Measurements from ENCODE around the gene KHDRBS1. TPM values are rescaled to one million over a fixed set of nuclear protein-coding genes. Genes with fewer than 3 reads are reported as not detected.
A peak's percentile ranks its signal among the peaks of the same experiment; 100 is the strongest.

The KHDRBS1 gene
- total and polyA plus RNA-seq, 2 of the 13 experiments (the other 11 are each of a cell fraction or from before 2014, with no cell fraction given): 25.1 to 39.0 TPM

DNA sequence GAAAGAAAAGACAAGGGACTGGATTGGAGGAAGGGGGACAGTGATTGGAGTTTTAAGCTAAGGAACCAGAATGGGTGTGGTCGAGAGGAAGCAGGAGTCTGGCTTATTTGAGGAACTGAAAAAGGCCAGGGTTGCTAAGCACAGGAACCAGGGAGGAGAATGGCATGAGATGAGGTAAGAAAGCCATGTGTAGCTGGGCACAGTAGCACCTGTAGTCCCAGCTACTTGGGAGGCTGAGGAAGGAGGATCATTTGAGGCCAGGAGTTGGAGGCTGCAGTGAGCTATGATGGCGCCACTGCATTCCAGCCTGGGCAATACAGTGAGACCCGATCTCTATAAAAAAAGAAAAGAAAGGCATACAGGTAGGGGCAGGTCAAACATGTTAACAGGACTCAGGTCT, 8.1 kb upstream of the KHDRBS1 start:
- WGBS (ENCODE audit: low lambda C conversion rate): 17% methylated on average over 3 of the region's 3 CpGs
- ChIA-PET CTCF (ENCODE audit: low intra/inter-chr PET ratio, low total read pairs) (no interaction called here), POLR2A (interaction anchor here (0.7 kb wide), 1 partner anchor 95 kb away, joined by 3 read pairs; no protein-coding TSS in a partner anchor)
- Histone ChIP-seq H3K27me3 (ENCODE audit: control insufficient read depth in 1 of 2, insufficient read depth in 2 of 2, low read length in 2 of 2) (peaks cover 0 to 2% of the 10 kb centered on the region in 2 experiments; a peak in 2 of 5 replicates), H3K79me2 (ENCODE audit: insufficient read depth, low read length) (no peaks in the 10 kb centered on the region), H3K36me3 (replicated peaks in 1 of 2; ENCODE audit: control insufficient read depth in 1 of 2, insufficient read depth in 2 of 2, low read length in 2 of 2) (no peaks in the 10 kb centered on the region), H3K4me3 (replicated peaks in 1 of 3; ENCODE audit: insufficient read depth in 1 of 3, low read depth in 2 of 3, low read length in 3 of 3) (no peak overlapping the region), H4K20me1 (ENCODE audit: insufficient read depth, low read length) (no peaks in the 10 kb centered on the region), H2AFZ (ENCODE audit: low read length) (no peak overlapping the region), H3K4me1 (ENCODE audit: insufficient read depth, low read length) (no peaks in the 10 kb centered on the region), H3K4me2 (ENCODE audit: low read depth, low read length) (no peak overlapping the region), H3K9ac (ENCODE audit: insufficient read depth, low read depth, low read length) (no peak overlapping the region), H3K27ac (ENCODE audit: extremely low read length, insufficient read depth, low read length) (no peak overlapping the region), H3K9me3 (ENCODE audit: low read length) (no peaks in the 10 kb centered on the region)
- DNase-seq (ENCODE audit: low spot score) (no peak), ATAC-seq (no peak), FAIRE-seq (no peak)
- TF ChIP-seq, protein P1, sequence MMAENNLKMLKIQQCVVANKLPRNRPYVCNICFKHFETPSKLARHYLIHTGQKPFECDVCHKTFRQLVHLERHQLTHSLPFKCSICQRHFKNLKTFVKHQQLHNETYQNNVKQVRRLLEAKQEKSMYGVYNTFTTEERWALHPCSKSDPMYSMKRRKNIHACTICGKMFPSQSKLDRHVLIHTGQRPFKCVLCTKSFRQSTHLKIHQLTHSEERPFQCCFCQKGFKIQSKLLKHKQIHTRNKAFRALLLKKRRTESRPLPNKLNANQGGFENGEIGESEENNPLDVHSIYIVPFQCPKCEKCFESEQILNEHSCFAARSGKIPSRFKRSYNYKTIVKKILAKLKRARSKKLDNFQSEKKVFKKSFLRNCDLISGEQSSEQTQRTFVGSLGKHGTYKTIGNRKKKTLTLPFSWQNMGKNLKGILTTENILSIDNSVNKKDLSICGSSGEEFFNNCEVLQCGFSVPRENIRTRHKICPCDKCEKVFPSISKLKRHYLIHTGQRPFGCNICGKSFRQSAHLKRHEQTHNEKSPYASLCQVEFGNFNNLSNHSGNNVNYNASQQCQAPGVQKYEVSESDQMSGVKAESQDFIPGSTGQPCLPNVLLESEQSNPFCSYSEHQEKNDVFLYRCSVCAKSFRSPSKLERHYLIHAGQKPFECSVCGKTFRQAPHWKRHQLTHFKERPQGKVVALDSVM (CRISPR knock-in tag; IDR thresholded peaks at IDR 0.05): peak; percentile 93
- TF ChIP-seq, protein P2, sequence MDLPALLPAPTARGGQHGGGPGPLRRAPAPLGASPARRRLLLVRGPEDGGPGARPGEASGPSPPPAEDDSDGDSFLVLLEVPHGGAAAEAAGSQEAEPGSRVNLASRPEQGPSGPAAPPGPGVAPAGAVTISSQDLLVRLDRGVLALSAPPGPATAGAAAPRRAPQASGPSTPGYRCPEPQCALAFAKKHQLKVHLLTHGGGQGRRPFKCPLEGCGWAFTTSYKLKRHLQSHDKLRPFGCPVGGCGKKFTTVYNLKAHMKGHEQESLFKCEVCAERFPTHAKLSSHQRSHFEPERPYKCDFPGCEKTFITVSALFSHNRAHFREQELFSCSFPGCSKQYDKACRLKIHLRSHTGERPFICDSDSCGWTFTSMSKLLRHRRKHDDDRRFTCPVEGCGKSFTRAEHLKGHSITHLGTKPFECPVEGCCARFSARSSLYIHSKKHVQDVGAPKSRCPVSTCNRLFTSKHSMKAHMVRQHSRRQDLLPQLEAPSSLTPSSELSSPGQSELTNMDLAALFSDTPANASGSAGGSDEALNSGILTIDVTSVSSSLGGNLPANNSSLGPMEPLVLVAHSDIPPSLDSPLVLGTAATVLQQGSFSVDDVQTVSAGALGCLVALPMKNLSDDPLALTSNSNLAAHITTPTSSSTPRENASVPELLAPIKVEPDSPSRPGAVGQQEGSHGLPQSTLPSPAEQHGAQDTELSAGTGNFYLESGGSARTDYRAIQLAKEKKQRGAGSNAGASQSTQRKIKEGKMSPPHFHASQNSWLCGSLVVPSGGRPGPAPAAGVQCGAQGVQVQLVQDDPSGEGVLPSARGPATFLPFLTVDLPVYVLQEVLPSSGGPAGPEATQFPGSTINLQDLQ (CRISPR knock-in tag; IDR thresholded peaks at IDR 0.05): no peak
- intact Hi-C loops (cut with micrococcal nuclease; ENCODE audit: unreplicated experiment): no loop called here
- in situ Hi-C loops (cut with HindIII; ENCODE audit: extremely low pct_ligation_motif_present, low pct_unique_long_range_greater_than_20kb): no loop called here
- BruUV-seq (replicated peaks): no TSS peak

DNA sequence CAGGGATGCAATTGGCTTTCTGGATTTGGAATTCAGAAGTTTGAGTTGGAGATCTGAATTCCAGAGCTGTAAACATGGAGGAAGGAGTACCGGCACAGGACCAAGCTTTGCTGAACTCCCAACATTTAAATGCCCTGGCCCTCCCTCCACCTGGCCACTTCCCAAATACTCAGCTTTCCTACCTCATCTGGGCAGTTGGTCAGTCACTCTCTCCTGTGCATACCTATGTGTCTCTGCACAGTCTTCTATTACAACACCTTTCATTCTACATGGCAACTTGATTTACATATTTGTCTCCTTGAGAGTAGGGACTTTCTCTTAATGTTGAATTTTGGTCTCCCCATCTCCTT, 6.1 kb upstream of the KHDRBS1 start:
- no peaks in the 10 kb centered on the region for H3K9me3 ChIP-seq (ENCODE audit: low read length)
- no peak overlapping the region for H3K4me3 ChIP-seq (replicated peaks in 1 of 3; ENCODE audit: insufficient read depth in 1 of 3, low read depth in 2 of 3, low read length in 3 of 3)
- no peaks in the 10 kb centered on the region for H3K36me3 ChIP-seq (replicated peaks in 1 of 2; ENCODE audit: control insufficient read depth in 1 of 2, insufficient read depth in 2 of 2, low read length in 2 of 2)
- intact Hi-C loops (cut with micrococcal nuclease; ENCODE audit: unreplicated experiment): no loop called here
- ATAC-seq (no peak), FAIRE-seq (no peak), DNase-seq (ENCODE audit: low spot score) (no peak)
- POLR2A ChIA-PET: no interaction called here
- CTCF ChIA-PET (ENCODE audit: low intra/inter-chr PET ratio, low total read pairs): no interaction called here
- no peak overlapping the region for H3K9ac ChIP-seq (ENCODE audit: insufficient read depth, low read depth, low read length)
- 100% methylated on average over 1 of the region's 1 CpG for WGBS (ENCODE audit: low lambda C conversion rate)
- no peaks in the 10 kb centered on the region for H3K79me2 ChIP-seq (ENCODE audit: insufficient read depth, low read length)
- peaks cover 0 to 2% of the 10 kb centered on the region in 2 experiments; a peak in 2 of 5 replicates for H3K27me3 ChIP-seq (ENCODE audit: control insufficient read depth in 1 of 2, insufficient read depth in 2 of 2, low read length in 2 of 2)
- H3K27ac ChIP-seq (ENCODE audit: extremely low read length, insufficient read depth, low read length): no peak overlapping the region
- H2AFZ ChIP-seq (ENCODE audit: low read length): no peak overlapping the region
- no peaks in the 10 kb centered on the region for H4K20me1 ChIP-seq (ENCODE audit: insufficient read depth, low read length)
- BruUV-seq (replicated peaks): no TSS peak
- H3K4me2 ChIP-seq (ENCODE audit: low read depth, low read length): no peak overlapping the region
- peaks cover under 1% of the 10 kb centered on the region; the same call in 1 of the 2 replicates for H3K4me1 ChIP-seq (ENCODE audit: insufficient read depth, low read length)
- in situ Hi-C loops (cut with HindIII; ENCODE audit: extremely low pct_ligation_motif_present, low pct_unique_long_range_greater_than_20kb): no loop called here
- TF ChIP-seq MAFF (IDR thresholded peaks at IDR 0.05; ENCODE audit: low read depth, low read length) (no peak), MTA1 (CRISPR knock-in tag; IDR thresholded peaks at IDR 0.05; ENCODE audit: borderline replicate concordance) (no peak), KDM1A (CRISPR knock-in tag; IDR thresholded peaks at IDR 0.05) (no peak), ZNF891 (CRISPR knock-in tag; IDR thresholded peaks at IDR 0.05) (no peak), ZNF782 (CRISPR knock-in tag; IDR thresholded peaks at IDR 0.05; ENCODE audit: borderline replicate concordance) (no peak), ZFP36 (IDR thresholded peaks at IDR 0.05; ENCODE audit: borderline replicate concordance, low read depth, low read length, partially characterized antibody) (no peak), REXO4 (CRISPR knock-in tag; IDR thresholded peaks at IDR 0.05; ENCODE audit: borderline replicate concordance) (no peak)
